Cardiac fibroblast (primary cell): ENCODE results near the gene JOSD2.

Experiments used
- DNase-seq, 2 donors: peaks; one replicate each; pipeline versions ENCODE4 v3.0.0 to v3.0.0-alpha.2; 2010; ENCODE audit warnings: low read depth in 2 of 2
- H3K4me3 ChIP-seq, 2 donors: replicated peaks in 1 of 2; 1 replicate in 1 of 2; 2 replicates in 1 of 2; pipeline ENCODE4 v1.5.1; 2011; ENCODE audit warnings: low read depth in 2 of 2, low read length in 2 of 2, mild to moderate bottlenecking in 2 of 2, moderate library complexity in 1 of 2
- TF ChIP-seq, protein P1 (sequence below): IDR thresholded peaks from one replicate; pipeline ENCODE4 v1.5.1; 2011; ENCODE audit warnings: low read depth, mild to moderate bottlenecking, low read length, inconsistent platforms

The JOSD2 gene

DNA sequence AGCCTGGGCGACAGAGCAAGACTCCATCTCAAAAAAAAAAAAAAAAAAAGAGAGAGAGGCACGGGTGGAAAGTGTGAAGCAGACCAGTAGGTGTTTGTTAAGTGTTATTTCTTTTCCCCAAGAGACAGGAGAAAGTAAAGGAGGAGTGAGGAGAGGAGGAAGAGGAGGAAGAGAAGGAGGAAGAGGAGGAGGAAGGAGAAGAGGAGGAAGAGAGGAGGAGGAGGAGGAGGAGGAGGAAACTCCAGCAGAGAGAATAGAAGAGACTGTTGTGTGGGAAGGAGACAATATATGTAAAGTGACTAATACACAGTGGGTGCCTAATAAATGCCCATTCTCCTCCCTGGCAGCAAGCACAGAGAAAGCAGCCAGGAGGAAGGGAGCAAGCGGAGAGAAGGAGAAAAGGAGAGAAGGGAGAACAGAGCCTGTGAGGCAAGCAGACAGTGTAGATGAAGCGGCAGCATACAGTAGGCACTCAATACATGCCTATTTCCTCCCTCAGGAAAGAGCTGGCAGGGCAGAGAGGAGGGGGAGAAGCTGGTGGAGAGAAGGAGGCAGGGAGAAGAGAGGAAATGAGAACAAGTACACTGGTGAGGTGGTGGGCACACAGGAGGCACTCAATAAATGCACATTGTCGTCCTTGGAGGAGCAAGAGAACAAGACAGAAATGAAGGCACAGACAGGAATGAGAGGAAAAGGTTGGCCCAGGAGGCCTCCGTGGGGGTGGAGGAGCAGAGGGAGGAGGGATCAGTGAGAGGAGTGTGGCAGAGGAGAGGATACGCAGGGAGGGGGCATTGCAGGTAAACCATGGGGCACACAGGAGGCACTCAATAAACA is 16.6 kb downstream of the JOSD2 start:
- DNase-seq, result no peak
- H3K4me3 ChIP-seq, result no peak overlapping the region
- TF ChIP-seq, protein P1, sequence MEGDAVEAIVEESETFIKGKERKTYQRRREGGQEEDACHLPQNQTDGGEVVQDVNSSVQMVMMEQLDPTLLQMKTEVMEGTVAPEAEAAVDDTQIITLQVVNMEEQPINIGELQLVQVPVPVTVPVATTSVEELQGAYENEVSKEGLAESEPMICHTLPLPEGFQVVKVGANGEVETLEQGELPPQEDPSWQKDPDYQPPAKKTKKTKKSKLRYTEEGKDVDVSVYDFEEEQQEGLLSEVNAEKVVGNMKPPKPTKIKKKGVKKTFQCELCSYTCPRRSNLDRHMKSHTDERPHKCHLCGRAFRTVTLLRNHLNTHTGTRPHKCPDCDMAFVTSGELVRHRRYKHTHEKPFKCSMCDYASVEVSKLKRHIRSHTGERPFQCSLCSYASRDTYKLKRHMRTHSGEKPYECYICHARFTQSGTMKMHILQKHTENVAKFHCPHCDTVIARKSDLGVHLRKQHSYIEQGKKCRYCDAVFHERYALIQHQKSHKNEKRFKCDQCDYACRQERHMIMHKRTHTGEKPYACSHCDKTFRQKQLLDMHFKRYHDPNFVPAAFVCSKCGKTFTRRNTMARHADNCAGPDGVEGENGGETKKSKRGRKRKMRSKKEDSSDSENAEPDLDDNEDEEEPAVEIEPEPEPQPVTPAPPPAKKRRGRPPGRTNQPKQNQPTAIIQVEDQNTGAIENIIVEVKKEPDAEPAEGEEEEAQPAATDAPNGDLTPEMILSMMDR, result no peak

DNA sequence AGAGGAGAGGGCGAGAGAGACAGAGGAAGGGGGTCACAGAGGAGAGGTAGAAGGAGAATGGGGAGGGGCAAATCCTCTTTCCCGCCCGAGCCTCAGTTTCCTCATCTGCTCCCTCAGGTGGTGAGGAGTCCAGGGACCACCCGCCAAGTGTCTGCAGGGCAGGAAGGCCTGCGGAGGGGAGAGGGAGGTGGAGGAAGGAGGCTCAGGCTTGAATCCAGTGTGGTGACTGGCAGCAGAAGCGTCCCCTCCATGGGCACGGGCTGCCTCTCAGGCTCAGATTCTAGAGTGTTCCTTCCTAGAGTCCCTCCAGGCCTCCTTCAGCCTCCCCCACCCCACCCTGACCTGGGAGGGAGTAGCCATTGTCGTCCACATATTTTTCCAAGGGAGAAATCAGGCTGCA is 17.8 kb downstream of the JOSD2 start:
- TF ChIP-seq, protein P1, result no peak
- H3K4me3 ChIP-seq, result no peak overlapping the region
- DNase-seq, result no peak

DNA sequence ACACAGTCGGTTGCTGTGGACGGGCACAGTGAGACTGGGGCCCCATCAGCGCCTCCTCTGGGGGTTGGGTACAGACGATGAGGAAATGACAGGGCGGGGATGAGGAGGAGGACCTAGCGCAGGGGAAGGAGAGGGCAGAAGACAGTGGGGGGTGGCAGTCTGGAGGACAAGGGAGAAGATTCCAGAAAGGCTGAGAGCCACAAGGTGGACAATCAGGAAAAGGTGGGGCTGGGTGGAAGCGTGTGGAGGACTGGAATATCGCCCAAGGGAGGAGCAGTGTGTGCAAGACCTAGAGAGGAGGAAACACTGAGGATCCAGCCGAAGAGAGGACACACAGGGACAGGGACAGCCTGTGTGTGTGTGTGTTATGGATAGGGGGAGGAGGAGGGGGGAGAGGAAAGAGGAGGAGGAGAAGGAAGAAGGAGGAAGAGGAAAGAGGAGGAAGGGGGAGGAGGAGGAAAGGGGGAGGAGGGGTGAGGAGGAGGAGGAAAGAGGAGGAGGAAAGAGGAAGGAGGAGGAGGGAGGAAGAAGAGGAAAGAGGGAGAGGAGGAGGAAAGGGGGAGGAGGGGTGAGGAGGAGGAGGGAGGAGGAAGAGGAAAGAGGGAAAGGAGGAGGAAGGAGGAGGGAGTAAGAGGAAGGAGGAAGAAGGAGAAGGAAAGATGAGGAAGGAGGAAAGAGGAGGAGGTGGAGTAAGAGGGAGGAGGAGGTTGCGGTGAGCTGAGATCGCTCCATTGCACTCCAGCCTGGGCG is 18.5 kb downstream of the JOSD2 start:
- no peak for DNase-seq
- TF ChIP-seq, protein P1, result no peak

DNA sequence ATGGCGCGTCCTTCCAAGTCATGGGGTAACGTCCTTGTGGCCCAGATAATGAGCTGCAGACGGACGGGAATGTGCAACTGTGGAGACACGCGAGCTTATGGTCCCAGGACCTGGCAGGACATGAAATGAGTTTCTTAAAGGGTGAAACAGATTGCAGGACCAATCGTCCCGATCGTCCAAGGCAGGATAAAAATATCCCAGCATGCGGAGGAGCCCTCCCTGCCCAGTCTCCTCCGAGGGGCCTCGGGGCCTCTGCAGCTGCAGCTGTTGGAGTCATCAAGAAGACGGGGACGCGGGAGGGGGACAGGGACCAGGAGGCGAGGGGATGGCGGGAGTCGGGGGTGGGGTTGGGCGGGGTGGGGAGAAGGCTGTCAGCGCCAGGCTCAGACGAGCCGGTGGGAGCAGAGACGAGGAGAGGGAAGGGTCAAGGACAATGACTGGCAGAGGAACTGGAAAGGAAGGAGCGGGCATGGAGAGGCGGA is 20.0 kb downstream of the JOSD2 start:
- H3K4me3 ChIP-seq, result no peak overlapping the region
- TF ChIP-seq, protein P1, result no peak
- no peak for DNase-seq

More for the DNA sequence above, 18.5 kb downstream of the JOSD2 start:
- H3K4me3 ChIP-seq, result no peak overlapping the region

DNA sequence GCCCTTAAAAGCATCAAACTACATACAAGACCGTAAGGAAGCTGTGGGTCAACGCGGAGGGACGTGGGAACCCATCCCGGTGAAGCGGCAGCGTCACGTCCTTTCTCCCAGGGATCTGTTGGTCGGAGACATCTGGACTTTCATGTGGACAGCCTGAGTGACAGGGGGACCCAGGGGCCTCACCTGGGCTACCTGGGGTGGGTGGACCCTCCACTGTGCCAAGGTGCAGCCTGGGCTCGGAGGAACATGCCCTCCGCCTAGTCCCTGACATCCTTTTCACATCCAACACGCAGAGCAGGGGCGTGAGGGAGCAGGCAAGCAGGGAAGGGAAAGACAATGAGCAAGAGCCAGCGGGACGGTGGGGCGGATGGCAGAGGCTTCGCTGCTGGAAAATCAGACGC is 20.6 kb downstream of the JOSD2 start:
- TF ChIP-seq, protein P1, result no peak
- DNase-seq, result no peak
- no peak overlapping the region for H3K4me3 ChIP-seq

DNA sequence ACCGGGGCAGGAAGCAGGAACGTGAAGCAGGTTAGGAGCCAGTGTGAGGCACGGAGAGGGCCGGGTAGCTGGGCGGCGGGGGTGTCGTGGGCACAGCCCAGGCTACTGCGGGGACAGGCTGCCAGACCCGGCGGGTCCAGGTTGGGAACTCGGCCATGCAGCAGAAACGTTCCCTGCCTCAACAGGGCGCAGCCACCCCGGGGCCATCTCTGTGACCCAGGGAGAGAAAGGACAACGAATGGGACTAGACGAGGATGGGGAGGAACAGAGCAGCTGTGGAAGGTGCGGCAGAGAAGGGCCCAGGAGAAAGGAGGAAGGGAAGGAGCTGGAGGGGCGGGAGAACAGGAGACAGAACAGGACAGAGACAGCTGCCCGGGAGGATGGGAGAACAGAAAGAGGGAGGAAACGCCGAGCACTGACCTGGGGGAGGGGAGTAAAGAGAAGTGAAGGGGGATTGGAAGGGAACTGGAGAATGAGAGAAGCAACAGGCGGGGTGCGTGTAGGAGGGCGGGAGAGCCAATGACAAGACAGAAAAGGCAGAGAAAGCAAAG is 21.5 kb downstream of the JOSD2 start:
- no peak for DNase-seq
- no peak overlapping the region for H3K4me3 ChIP-seq
- TF ChIP-seq, protein P1, result no peak
